HepG2 (cell line): ENCODE data around the gene MMD2. TPM values are rescaled to one million over a fixed set of nuclear protein-coding genes. Genes with fewer than 3 reads are reported as not detected.
A peak's percentile ranks its signal among the peaks of the same experiment; 100 is the strongest.

Source experiments
- ATAC-seq: fragments of 200-7000 bp; cut with Tn5 transposase; 3 replicates; pipeline ENCODE4 v1.9.1; 2020; ENCODE audit warnings: mild to moderate bottlenecking, moderate library complexity
- BruUV-seq: library from RNA; stranded (reverse); fragments of 400-500 nt; replicated peaks from 2 replicates; lab custom pipeline; 2021; lab: Mats Ljungman, UMichigan
- CTCF ChIA-PET: fragments of 300-600 bp; formaldehyde crosslinking; extraction: SDS; loops from one replicate; lab custom pipeline; 2021; ENCODE audit warnings: low total read pairs, inconsistent platforms, low intra/inter-chr PET ratio; lab: Yijun Ruan, JAX
- POLR2A ChIA-PET: fragments of 350-600 bp; sonication (Branson Sonifier 250); formaldehyde crosslinking; loops from one replicate; lab custom pipeline; 2020; ENCODE audit warnings: antibody characterized with exemption, inconsistent platforms; lab: Yijun Ruan, JAX
- DNase-seq: peaks from one replicate; pipeline ENCODE4 v3.0.0-alpha.2; 2015; ENCODE audit warnings: low spot score
- FAIRE-seq: peaks from 3 replicates; lab custom pipeline; 2011; peaks lifted over from hg19 to GRCh38; lab: Jason Lieb, UNC
- H2AFZ ChIP-seq: one replicate; pipeline ENCODE4 v1.6.1; 2011; ENCODE audit warnings: low read length, inconsistent platforms
- H3K27ac ChIP-seq: fragments of 300-600 bp; 3 replicates; pipeline ENCODE4 v1.8.0; 2011; ENCODE audit warnings: mixed run types, mild to moderate bottlenecking, mixed read lengths, low read length, inconsistent platforms; ENCODE audit not compliant: insufficient read depth; ENCODE audit errors: extremely low read length
- H3K27me3 ChIP-seq, 2 experiments: fragments of 200-600 bp in 1 of 2; 2 replicates in 1 of 2; 3 replicates in 1 of 2; pipeline versions ENCODE4 v1.6.0 to v1.8.0; 2011; ENCODE audit warnings: low read length in 2 of 2, mild to moderate bottlenecking in 2 of 2, moderate library complexity in 2 of 2, inconsistent platforms in 1 of 2; ENCODE audit not compliant: insufficient read depth in 2 of 2, control insufficient read depth in 1 of 2
- H3K36me3 ChIP-seq, 2 experiments: fragments of 200-600 bp in 1 of 2; replicated peaks in 1 of 2; 2 replicates in 1 of 2; 3 replicates in 1 of 2; pipeline versions ENCODE4 v1.5.1 to v1.8.0; 2011; ENCODE audit warnings: low read length in 2 of 2, inconsistent platforms in 1 of 2; ENCODE audit not compliant: insufficient read depth in 2 of 2, control insufficient read depth in 1 of 2
- H3K4me1 ChIP-seq: 2 replicates; pipeline ENCODE4 v1.5.1; 2012; ENCODE audit warnings: low read length, inconsistent platforms; ENCODE audit not compliant: insufficient read depth
- H3K4me2 ChIP-seq: 2 replicates; pipeline ENCODE4 v1.6.0; 2011; ENCODE audit warnings: low read depth, low read length, inconsistent platforms
- H3K4me3 ChIP-seq, 3 experiments: fragments of 200-600 bp in 1 of 3; sonication (generic), shearing (Covaris generic) in 1 of 3; replicated peaks in 1 of 3; 2 replicates each; pipeline ENCODE4 v1.5.1; 2011 to 2016; ENCODE audit warnings: low read length in 3 of 3, inconsistent platforms in 2 of 3, low read depth in 2 of 3, mild to moderate bottlenecking in 2 of 3, control low read depth in 1 of 3, mixed read lengths in 1 of 3; ENCODE audit not compliant: insufficient read depth in 1 of 3
- H3K79me2 ChIP-seq: one replicate; pipeline ENCODE4 v1.6.1; 2011; ENCODE audit warnings: low read length, inconsistent platforms; ENCODE audit not compliant: insufficient read depth
- H3K9ac ChIP-seq: 2 replicates; pipeline ENCODE4 v1.6.0; 2011; ENCODE audit warnings: mild to moderate bottlenecking, low read depth, low read length, inconsistent platforms; ENCODE audit not compliant: insufficient read depth
- H3K9me3 ChIP-seq: 2 replicates; pipeline ENCODE4 v1.5.1; 2012; ENCODE audit warnings: mild to moderate bottlenecking, low read length
- H4K20me1 ChIP-seq: 2 replicates; pipeline ENCODE4 v1.6.0; 2011; ENCODE audit warnings: inconsistent platforms, mild to moderate bottlenecking, low read length, moderate library complexity; ENCODE audit not compliant: insufficient read depth
- MTF2 ChIP-seq: sonication (generic); formaldehyde crosslinking; IDR thresholded peaks from 2 replicates; pipeline ENCODE4 v1.5.0; 2020; ENCODE audit warnings: missing genetic modification reagents, borderline replicate concordance
- RFX3 ChIP-seq: IDR thresholded peaks from 2 replicates; pipeline ENCODE4 v1.6.1; 2016; ENCODE audit warnings: missing biosample characterization, missing genetic modification reagents
- ZBTB40 ChIP-seq, 2 experiments: fragments of 450-650 bp in 1 of 2; sonication (generic) in 1 of 2; formaldehyde crosslinking in 1 of 2; IDR thresholded peaks; 2 replicates each; pipeline versions ENCODE4 v1.6.1 to v1.8.0; 2016 to 2022; ENCODE audit warnings: antibody characterized with exemption in 1 of 2, mild to moderate bottlenecking in 1 of 2, missing genetic modification reagents in 1 of 2
- ZFP36 ChIP-seq: fragments of 150-350 bp; IDR thresholded peaks from 2 replicates; pipeline ENCODE4 v1.6.1; 2018; ENCODE audit warnings: borderline replicate concordance, low read length, low read depth; ENCODE audit not compliant: partially characterized antibody
- ZNF687 ChIP-seq: sonication (generic); formaldehyde crosslinking; IDR thresholded peaks from 2 replicates; pipeline ENCODE4 v1.5.1; 2020; ENCODE audit warnings: mild to moderate bottlenecking, missing genetic modification reagents, moderate library complexity
- ZUFSP ChIP-seq: sonication (generic); formaldehyde crosslinking; IDR thresholded peaks from 2 replicates; pipeline ENCODE4 v1.9.0; 2021; ENCODE audit warnings: missing genetic modification reagents, mild to moderate bottlenecking, borderline replicate concordance
- WGBS: methylation state at CpG from one replicate; pipeline ENCODE4 v1.1.6; 2017; ENCODE audit warnings: low lambda C conversion rate; 5-methylcytosine and 5-hydroxymethylcytosine counted together
- in situ Hi-C: cut with HindIII; loops from 2 replicates; pipeline ENCODE4 v1.10.0; 2017; ENCODE audit warnings: low pct_unique_long_range_greater_than_20kb; ENCODE audit not compliant: extremely low pct_ligation_motif_present
- intact Hi-C: fragments of 100-400 bp; cut with micrococcal nuclease; formaldehyde crosslinking; loops from one replicate; pipeline ENCODE4 v1.10.0; 2022; ENCODE audit not compliant: unreplicated experiment
- polyA plus RNA-seq, 8 experiments: library from polyadenylated mRNA; depleted of rRNA in 3 of 8; stranded (reverse) in 7 of 8; unstranded in 1 of 8; fragments of >200 nt; fragmentation: Illumina TruSeq in 4 of 8; extraction: Trizol in 4 of 8; gene quantifications; 2 replicates each; pipeline versions ENCODE4 v1.2.1 to v1.2.3, GENCODE V29; 2011 to 2016; ENCODE audit warnings: low read depth in 4 of 8, missing spikeins in 1 of 8, mixed read lengths in 1 of 8; ENCODE audit not compliant: insufficient read depth in 1 of 8
- total RNA-seq, 5 experiments: library from RNA; depleted of rRNA; stranded (reverse); fragments of >200 nt; fragmentation: Illumina TruSeq; extraction: Trizol; gene quantifications; 2 replicates each; pipeline ENCODE4 v1.2.3, GENCODE V29; 2016; ENCODE audit warnings: low read depth in 1 of 5

Gene MMD2
- total and polyA plus RNA-seq, 2 of the 13 experiments (the other 11 are each of a cell fraction or from before 2014, with no cell fraction given), result not detected

- no peak overlapping the region for H2AFZ ChIP-seq
- no peak overlapping the region for H3K27ac ChIP-seq
- POLR2A ChIA-PET, result no interaction called here
- no peak for ATAC-seq
- in situ Hi-C loops, result no loop called here
- peaks cover 10% of the 10 kb centered on the region for H3K4me1 ChIP-seq
- CTCF ChIA-PET, result no interaction called here
- TF ChIP-seq MTF2 (CRISPR knock-in tag) (no peak), ZFP36 (no peak), ZUFSP (CRISPR knock-in tag) (no peak), ZBTB40 (IDR thresholded peaks at IDR 0.05) (peak; percentile 27; the same call in 1 of the 2 replicates), ZBTB40 (CRISPR knock-in tag; IDR thresholded peaks at IDR 0.05) (peak; percentile 95), RFX3 (no peak), ZNF687 (CRISPR knock-in tag) (no peak)
- TF ChIP-seq, all 625 proteins: peak for 1
- Histone ChIP-seq H3K4me2 (no peak overlapping the region), H3K9me3 (no peaks in the 10 kb centered on the region), H3K4me3 (no peak overlapping the region), H3K79me2 (no peaks in the 10 kb centered on the region), H3K36me3 (no peaks in the 10 kb centered on the region), H3K27me3 (peaks cover 2 to 23% of the 10 kb centered on the region in 2 experiments; a peak in 3 of 5 replicates), H3K9ac (no peak overlapping the region), H4K20me1 (no peaks in the 10 kb centered on the region)
- intact Hi-C loops, result no loop called here
- no peak for DNase-seq
- FAIRE-seq, result no peak
- WGBS, result 58% methylated on average over 7 of the region's 7 CpGs
- BruUV-seq, result no TSS peak
Measured at GRCh38 chr7:4885317-4885807, 73.6 kb downstream of the MMD2 start.
